ENCODE results near the gene TUBG2. TPM values are rescaled to one million over a fixed set of nuclear protein-coding genes. Genes with fewer than 3 reads are reported as not detected.

Gene TUBG2
- polyA plus RNA-seq, 1 of the 3 experiments (the other 2 are of a cell fraction): 33.9 TPM

DNA sequence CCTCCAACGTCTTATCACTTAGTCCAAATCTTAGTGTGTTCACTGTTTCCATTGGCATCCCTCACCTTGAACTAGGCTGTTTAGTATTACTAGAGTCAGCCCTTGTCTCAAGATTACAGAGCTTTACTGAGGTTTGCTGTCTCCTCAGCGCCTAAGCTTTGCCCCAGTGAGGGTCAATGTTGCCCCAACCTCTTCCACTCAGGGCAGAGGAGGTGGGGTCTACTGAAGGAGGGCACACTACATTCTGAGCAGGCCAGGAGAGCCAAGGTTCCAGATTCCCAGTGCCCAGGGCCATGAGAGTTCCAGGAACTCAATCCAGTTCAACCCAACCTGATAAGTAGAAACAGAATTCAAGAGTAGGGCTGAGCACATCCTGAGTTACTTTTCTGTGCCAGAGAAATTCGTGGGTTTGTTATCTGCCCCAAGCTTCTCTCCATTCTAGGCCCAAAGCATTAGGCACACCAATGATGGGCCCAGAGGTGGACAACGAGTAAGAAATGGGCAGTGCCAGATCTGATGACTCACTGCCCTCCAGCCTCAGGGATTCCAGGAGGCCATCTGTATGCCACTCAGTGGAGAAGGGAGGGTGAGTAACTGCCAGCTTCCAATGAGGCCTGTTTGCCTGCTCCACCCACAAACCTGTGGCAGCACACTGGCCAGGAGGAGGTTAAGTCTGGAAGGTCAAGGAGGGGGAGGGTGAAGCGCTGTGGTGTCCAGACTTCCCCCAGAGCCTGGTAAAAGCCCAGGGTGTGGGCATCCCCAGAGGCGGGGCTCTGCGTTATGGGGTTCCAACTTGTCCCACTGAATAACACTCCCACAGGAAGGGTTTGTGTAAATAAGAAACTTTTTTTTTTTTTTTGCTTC, 8.2 kb downstream of the TUBG2 start (continued):
- TF ChIP-seq ZBTB33 (IDR thresholded peaks at IDR 0.05; ENCODE audit: borderline replicate concordance, low read depth): no peak
- peak; percentile 39; the same call in 1 of the 2 replicates for TF ChIP-seq RCOR1 (IDR thresholded peaks at IDR 0.05; ENCODE audit: low read length)
- peak; percentile 15 for TF ChIP-seq CHD2 (IDR thresholded peaks at IDR 0.05; ENCODE audit: low read length, partially characterized antibody)
- TF ChIP-seq TCF12 (IDR thresholded peaks at IDR 0.05): peak; percentile 71; the same call in 1 of the 2 replicates
- no peak for TF ChIP-seq FOXM1 (IDR thresholded peaks at IDR 0.05; ENCODE audit: low read depth)
- TF ChIP-seq FOSL2 (IDR thresholded peaks at IDR 0.05; ENCODE audit: borderline replicate concordance, low read depth): peak; percentile 83; the same call in 1 of the 2 replicates
- no peak for TF ChIP-seq IRF3 (IDR thresholded peaks at IDR 0.05; ENCODE audit: low read depth, low read length)
- TF ChIP-seq, protein P1, sequence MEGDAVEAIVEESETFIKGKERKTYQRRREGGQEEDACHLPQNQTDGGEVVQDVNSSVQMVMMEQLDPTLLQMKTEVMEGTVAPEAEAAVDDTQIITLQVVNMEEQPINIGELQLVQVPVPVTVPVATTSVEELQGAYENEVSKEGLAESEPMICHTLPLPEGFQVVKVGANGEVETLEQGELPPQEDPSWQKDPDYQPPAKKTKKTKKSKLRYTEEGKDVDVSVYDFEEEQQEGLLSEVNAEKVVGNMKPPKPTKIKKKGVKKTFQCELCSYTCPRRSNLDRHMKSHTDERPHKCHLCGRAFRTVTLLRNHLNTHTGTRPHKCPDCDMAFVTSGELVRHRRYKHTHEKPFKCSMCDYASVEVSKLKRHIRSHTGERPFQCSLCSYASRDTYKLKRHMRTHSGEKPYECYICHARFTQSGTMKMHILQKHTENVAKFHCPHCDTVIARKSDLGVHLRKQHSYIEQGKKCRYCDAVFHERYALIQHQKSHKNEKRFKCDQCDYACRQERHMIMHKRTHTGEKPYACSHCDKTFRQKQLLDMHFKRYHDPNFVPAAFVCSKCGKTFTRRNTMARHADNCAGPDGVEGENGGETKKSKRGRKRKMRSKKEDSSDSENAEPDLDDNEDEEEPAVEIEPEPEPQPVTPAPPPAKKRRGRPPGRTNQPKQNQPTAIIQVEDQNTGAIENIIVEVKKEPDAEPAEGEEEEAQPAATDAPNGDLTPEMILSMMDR (IDR thresholded peaks at IDR 0.05): no peak
- TF ChIP-seq TEAD4 (IDR thresholded peaks at IDR 0.05; ENCODE audit: borderline replicate concordance, insufficient read depth): peak; percentile 65; the same call in 1 of the 2 replicates
- 0 out of 2 replicates have a peak, but pooled peaks have one; percentile 10 for TF ChIP-seq TAF1 (IDR thresholded peaks at IDR 0.05; ENCODE audit: borderline replicate concordance, low read depth, low read length)
- peak in 1 of 2 experiments; percentile 53; a peak in 2 of 4 replicates for TF ChIP-seq EP300 (IDR thresholded peaks at IDR 0.05; ENCODE audit: borderline replicate concordance in 1 of 2, low read depth in 1 of 2, low read length in 1 of 2)
- TF ChIP-seq, protein P2, sequence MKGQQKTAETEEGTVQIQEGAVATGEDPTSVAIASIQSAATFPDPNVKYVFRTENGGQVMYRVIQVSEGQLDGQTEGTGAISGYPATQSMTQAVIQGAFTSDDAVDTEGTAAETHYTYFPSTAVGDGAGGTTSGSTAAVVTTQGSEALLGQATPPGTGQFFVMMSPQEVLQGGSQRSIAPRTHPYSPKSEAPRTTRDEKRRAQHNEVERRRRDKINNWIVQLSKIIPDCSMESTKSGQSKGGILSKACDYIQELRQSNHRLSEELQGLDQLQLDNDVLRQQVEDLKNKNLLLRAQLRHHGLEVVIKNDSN (IDR thresholded peaks at IDR 0.05; ENCODE audit: borderline replicate concordance, low read depth): no peak
- no peak for TF ChIP-seq NRF1 (IDR thresholded peaks at IDR 0.05; ENCODE audit: low read depth, low read length)
- TF ChIP-seq, protein P3, sequence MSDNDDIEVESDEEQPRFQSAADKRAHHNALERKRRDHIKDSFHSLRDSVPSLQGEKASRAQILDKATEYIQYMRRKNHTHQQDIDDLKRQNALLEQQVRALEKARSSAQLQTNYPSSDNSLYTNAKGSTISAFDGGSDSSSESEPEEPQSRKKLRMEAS (IDR thresholded peaks at IDR 0.05; ENCODE audit: low read depth): peak; percentile 14; the same call in 1 of the 2 replicates
- TF ChIP-seq FOXJ3 (CRISPR knock-in tag; IDR thresholded peaks at IDR 0.05): peak; percentile 39; the same call in 1 of the 2 replicates
- no peak for TF ChIP-seq ELF1 (IDR thresholded peaks at IDR 0.05)
- TF ChIP-seq EZH2phosphoT487 (IDR thresholded peaks at IDR 0.05; ENCODE audit: borderline replicate concordance, low read depth): no peak
- no peak for TF ChIP-seq RXRA (IDR thresholded peaks at IDR 0.05; ENCODE audit: borderline replicate concordance, low read depth)
- peak; percentile 97 for TF ChIP-seq PBX3 (IDR thresholded peaks at IDR 0.05)
- TF ChIP-seq GABPA (IDR thresholded peaks at IDR 0.05; ENCODE audit: low read depth): no peak
- no peak for TF ChIP-seq YY1 (IDR thresholded peaks at IDR 0.05; ENCODE audit: low read depth)

All from SK-N-SH (cell line).